Right kidney (tissue), 1 donor: Measurements from ENCODE around the gene MAGT1.
A peak's percentile ranks its signal among the peaks of the same experiment; 100 is the strongest.
"Not testable (repeated sequence)": the region's sequence is repeated elsewhere in the genome, so short reads cannot be mapped to it uniquely, and the experiment has no call there.

Source experiments
- DNase-seq: peaks from one replicate; pipeline ENCODE4 v3.0.0-alpha.2; 2016

Gene MAGT1

GRCh38 chrX:77881418-77881817, 13.8 kb downstream of the MAGT1 start:
- not testable (repeated sequence) for DNase-seq

DNA sequence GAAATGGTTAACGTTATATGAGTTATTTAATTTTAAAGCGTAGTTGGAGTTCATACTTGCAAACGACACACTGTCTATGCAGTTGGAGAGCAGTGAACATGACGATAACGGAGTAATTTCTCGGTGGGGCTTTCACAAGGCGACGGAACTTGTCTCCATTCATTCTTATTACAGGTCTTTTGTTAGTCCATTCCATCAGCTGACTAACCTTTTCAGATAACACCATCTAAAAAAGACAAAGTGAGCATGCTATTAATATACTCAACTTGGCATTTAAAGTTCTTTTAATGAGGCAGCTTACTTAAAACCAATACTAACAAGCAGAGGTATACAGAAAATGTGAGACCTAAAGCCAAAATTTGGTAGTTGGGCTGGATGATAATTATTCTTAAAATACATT, 19.9 kb downstream of the MAGT1 start:
- DNase-seq, result no peak

DNA sequence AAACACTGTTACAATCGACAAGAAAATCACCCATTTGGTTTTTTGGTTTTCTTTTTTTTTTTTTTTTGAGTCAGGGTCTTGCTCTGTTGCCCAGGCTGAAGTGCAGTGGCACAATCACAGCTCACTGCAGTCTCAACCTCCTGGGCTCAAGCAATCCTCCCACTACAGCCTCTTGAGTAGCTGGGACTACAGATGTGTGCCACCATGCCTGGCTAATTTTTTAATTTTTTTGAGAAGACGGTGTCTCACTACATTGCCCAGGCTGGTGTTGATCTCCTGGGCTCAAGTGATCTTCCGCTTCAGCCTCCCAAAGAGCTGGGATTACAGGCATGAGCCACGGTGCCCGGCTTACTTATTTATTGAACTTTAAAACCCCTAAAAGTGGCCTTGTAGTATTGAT, 63.7 kb downstream of the MAGT1 start:
- DNase-seq, result not testable (repeated sequence)

DNA sequence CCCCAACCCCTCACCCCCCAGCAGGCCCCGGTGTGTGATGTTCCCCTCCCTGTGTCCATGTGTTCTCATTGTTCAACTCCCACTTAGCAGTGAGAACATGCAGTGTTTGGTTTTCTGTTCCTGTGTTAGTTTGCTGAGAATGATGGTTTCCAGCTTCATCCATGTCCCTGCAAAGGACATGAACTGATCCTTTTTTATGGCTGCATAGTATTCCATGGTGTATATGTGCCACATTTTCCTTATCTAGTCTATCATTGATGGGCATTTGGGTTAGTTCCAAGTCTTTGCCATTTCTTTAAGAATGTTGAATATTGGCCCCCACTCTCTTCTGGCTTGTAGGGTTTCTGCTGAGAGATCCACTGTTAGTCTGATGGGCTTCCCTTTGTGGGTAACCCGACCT, 73.2 kb downstream of the MAGT1 start:
- not testable (repeated sequence) for DNase-seq

GRCh38 chrX:77820091-77820727, 75.0 kb downstream of the MAGT1 start:
- no peak for DNase-seq

DNA sequence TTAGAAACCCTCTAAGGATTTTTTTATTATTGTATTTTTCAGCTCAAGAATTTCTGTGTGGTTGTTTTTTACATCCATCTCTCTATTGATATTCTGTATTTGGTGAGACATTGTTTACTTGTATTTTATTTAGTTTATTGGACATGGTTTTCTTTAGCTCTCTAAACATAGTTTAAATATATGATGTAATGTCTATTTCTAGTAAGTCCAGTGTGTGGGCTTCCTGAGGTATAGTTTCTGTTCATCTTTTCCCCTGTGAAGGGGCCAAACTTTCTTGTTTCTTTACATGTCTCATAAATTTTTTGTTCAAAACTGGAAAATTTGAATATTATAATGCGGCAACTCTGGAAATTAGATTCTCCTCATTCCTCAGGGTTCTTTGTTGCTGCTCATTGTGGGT, 81.0 kb downstream of the MAGT1 start:
- no peak for DNase-seq

GRCh38 chrX:77802201-77802600, 93.0 kb downstream of the MAGT1 start:
- DNase-seq, result no peak

DNA sequence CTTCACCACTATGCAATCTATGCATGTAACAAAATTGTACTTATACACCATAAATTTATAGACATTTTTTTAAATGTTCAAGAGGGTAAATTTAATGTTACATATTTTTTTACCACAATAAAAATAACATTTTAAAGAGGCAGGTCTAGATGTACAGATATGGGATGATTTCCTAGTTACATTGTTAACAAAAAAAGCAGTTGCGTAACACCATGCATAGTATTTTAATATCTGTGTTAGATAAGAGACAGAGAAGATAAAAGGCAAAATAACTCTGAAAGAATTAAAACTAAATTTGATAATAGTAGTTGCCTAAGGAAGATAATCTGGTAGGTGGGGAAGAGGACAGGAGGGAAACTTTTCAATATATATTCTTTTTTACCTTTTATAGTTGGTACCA, 100.1 kb downstream of the MAGT1 start:
- no peak for DNase-seq

DNA sequence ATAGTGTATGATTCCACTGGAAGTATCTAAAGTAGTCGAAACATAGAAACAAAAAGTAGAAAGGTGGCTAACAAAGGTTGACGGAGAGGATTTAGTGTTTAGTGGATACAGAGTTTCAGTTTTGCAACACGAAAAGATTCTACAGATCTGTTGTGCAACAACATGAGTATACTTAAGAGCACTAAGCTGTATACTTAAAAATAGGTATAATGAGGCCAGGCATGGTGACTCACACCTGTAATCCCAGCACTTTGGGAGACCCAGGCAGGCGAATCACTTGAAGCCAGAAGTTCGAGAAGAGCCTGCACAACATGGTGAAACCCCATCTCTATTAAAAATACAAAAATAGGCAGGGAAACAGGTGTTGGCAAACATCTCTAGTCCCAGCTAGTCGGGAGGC, 101.3 kb downstream of the MAGT1 start:
- no peak for DNase-seq

GRCh38 chrX:77788050-77788449, 107.2 kb downstream of the MAGT1 start:
- no peak for DNase-seq

GRCh38 chrX:77786365-77786680, 108.9 kb downstream of the MAGT1 start:
- DNase-seq, result no peak

DNA sequence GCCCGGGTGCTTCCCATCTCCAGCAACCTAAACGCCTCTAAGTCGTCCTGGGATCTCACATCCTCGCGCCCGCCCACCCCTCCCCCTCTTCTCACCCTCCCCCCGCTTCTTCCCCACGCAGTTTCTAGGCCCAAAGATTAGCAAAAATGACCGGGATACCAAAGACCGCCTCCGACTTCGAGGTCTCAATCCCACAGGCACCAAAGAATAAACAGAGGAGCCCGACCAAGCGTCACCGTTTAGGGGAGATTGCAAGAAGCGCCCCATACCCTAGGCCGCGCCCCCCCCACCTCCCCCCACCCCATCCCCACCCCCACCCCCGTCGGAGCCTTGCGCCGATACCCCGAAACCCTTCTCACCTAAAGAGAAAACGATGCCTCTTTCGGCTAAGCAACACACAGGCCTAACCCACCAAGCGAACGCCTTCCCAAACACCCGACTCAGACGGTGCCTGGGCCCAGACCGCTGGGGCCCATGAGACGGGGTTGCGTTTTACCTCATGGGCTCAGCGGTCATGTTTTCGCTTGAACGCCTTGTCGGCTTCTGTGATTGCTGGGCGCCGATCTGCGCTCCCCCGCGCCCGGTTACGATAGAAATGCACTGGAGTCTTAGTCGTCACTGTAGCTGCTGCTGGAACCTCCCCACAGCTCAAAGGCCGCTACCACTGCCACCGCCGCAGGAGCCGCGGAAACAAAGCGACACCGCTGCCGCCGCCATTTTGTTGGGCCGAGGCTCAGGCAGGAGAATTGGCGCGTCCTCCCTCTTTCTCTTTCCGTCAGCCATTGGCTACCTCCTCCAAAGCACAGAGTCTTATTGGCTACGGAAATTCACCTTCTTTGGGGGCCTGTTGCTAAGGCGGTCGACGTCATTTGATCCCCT, 109.5 kb downstream of the MAGT1 start, which contains the start of gene ATRX:
Gene ATRX, minus strand, starts transcription at position 731 of the 879 bp plus-strand sequence. Its CDS starts 215 bp downstream, at position 516.
- peak; percentile 89 for DNase-seq

DNA sequence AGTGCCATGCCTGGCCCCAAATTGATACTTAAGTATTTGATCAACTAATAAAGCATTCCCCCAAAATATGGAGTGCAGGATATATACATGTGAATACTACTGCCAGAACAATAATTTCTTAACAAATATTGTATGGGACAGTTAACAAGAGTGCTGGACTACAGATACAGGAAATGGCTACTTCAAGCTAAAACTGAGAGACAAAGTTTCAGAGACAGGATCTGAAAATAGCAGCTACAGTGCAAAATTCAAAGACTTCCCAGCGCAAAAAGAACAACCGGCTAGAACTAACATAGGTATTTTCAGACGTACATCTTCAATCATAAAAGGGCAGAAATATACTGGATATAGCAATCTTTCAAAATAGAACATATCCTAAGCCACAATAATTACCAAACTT, 115.5 kb downstream of the MAGT1 start:
- DNase-seq, result no peak

- no peak for DNase-seq
Observed at GRCh38 chrX:77776659-77777058, 118.6 kb downstream of the MAGT1 start.
